SK-N-MC (cell line): ENCODE measurements around the gene ST3GAL4.

Experiments
- EZH2 ChIP-seq: fragments of 200-600 bp; sonication (generic); IDR thresholded peaks from one replicate; pipeline ENCODE4 v1.6.1; 2017; ENCODE audit warnings: antibody characterized with exemption
- FOXP2 ChIP-seq: optimal IDR thresholded peaks from 2 replicates; pipeline ENCODE3; 2011; ENCODE audit warnings: mild to moderate bottlenecking, moderate library complexity; ENCODE audit not compliant: insufficient read depth; ENCODE audit errors: extremely low read length, control extremely low read depth
- POLR2AphosphoS5 ChIP-seq: IDR thresholded peaks from 2 replicates; pipeline ENCODE4 v1.6.1; 2012; ENCODE audit warnings: mild to moderate bottlenecking, low read depth, low read length, borderline replicate concordance

GRCh38 chr11:126339073-126339862, 16.2 kb upstream of the ST3GAL4 start:
- TF ChIP-seq POLR2AphosphoS5 (no peak), FOXP2 (no peak), EZH2 (no peak)
